GM10248 (cell line): ENCODE results near the gene DTD1.

Experiments
- CTCF ChIA-PET: fragments of 300-600 bp; sonication (Branson Sonifier 250); formaldehyde crosslinking; extraction: SDS; loops from one replicate; lab custom pipeline; 2021; ENCODE audit warnings: antibody characterized with exemption; lab: Yijun Ruan, JAX
- POLR2A ChIA-PET: fragments of 350-650 bp; sonication (Branson Sonifier 250); formaldehyde crosslinking; extraction: SDS; loops from one replicate; lab custom pipeline; 2020; ENCODE audit warnings: antibody characterized with exemption; lab: Yijun Ruan, JAX
- DNase-seq: peaks from one replicate; pipeline ENCODE4 v3.0.0; 2012; ENCODE audit errors: extremely low spot score
- TF ChIP-seq, protein P1 (sequence below): IDR thresholded peaks from 2 replicates; pipeline ENCODE4 v1.5.1; 2012; ENCODE audit warnings: mild to moderate bottlenecking, low read depth; ENCODE audit errors: extremely low read depth, missing control alignments, control extremely low read depth

DTD1 gene

DNA sequence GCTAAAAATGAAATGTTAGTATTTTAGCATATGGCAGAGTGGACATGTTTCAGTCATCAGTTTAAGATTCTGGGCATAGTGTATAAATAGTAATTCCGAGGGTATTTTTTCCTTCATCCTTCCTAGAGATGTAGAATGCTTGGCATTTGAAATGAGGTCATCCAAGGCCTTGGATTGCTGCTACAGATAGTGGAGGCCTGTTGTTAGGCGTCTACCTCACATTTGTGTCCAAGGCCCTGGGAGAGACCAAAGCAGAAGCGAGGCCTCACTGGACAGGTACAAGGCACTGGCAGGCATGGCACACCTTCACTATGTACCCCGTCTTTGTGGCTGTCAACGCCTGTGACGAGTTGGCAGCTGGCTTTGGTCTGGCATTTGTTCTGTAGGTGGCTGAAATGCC lies 58.0 kb downstream of the DTD1 start:
- no peak for DNase-seq
- CTCF ChIA-PET: no interaction called here
- POLR2A ChIA-PET: no interaction called here
- TF ChIP-seq, protein P1, sequence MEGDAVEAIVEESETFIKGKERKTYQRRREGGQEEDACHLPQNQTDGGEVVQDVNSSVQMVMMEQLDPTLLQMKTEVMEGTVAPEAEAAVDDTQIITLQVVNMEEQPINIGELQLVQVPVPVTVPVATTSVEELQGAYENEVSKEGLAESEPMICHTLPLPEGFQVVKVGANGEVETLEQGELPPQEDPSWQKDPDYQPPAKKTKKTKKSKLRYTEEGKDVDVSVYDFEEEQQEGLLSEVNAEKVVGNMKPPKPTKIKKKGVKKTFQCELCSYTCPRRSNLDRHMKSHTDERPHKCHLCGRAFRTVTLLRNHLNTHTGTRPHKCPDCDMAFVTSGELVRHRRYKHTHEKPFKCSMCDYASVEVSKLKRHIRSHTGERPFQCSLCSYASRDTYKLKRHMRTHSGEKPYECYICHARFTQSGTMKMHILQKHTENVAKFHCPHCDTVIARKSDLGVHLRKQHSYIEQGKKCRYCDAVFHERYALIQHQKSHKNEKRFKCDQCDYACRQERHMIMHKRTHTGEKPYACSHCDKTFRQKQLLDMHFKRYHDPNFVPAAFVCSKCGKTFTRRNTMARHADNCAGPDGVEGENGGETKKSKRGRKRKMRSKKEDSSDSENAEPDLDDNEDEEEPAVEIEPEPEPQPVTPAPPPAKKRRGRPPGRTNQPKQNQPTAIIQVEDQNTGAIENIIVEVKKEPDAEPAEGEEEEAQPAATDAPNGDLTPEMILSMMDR: no peak

DNA sequence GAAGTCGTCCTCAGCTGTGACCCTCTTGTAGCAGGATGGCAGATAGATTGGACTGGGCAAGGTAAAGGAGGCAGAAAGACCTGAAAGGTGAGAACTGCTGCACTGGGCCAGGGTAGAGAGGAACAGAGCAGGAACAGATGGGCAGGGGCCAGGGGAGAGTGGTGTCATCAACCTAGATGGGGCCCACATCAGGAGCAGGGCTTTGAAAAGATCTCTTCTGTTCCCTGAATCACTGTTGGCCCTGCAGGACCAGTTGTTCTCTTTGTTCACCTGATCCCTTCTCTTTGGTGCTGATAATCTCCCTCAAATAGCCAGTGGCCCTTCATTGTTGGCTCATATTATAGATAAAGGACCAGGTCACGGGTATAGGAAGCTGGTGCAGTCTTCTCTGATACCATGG lies 59.9 kb downstream of the DTD1 start:
- POLR2A ChIA-PET: no interaction called here
- no peak for DNase-seq
- CTCF ChIA-PET: no interaction called here
- TF ChIP-seq, protein P1: no peak

- no peak for DNase-seq
- TF ChIP-seq, protein P1: no peak
- ChIA-PET CTCF (interaction anchor here (1.9 kb wide), 1 partner anchor 18 kb away, joined by 10 read pairs; no protein-coding TSS in a partner anchor), POLR2A (no interaction called here)
Observed at GRCh38 chr20:18650224-18650623, 62.4 kb downstream of the DTD1 start.

GRCh38 chr20:18653736-18654447 lies 66.0 kb downstream of the DTD1 start:
- no peak for DNase-seq
- POLR2A ChIA-PET: no interaction called here
- TF ChIP-seq, protein P1: no peak
- CTCF ChIA-PET: interaction anchor here (1.0 to 4.9 kb wide), 7 partner anchors 8 to 552 kb away, joined by 3 to 21 read pairs (median 5); no protein-coding TSS in a partner anchor

DNA sequence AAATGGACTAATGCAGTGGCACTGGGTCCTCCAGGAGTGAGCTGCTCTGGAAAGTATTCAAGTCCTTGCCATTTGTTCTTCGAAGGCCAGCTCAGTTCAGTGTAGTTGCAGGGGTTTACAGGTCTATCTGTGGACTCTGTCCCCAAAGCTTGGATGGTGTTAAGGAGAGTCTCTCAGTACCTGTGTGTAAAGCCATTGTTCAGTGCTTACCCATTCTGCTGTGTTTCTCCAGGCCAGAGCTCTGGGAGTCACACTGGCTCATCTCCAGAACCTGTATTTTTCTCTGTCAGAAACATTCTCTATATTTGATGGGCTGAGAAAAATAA lies 66.6 kb downstream of the DTD1 start:
- ChIA-PET POLR2A (no interaction called here), CTCF (interaction anchor here (1.0 to 4.9 kb wide), 5 partner anchors 18 to 551 kb away, joined by 3 to 21 read pairs (median 3); no protein-coding TSS in a partner anchor)
- no peak for DNase-seq

DNA sequence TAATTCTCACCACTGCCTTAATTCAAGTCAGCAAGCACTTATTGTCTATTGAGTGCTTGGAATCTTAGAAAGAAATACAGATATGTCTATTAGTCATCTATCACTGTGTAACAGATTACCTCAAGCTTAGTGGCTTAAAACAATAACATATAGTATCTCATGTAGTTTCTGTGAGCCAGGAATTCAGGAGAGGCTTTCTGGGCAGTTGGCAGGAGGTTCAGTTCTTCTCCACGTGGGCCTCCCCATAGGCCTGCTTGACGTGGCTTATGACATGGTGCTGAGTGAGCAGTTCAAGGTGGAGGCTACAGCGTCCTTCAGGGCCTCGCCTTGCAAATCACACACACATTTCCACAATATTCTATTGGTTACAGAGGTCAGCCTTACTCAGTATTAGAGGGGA lies 69.7 kb downstream of the DTD1 start:
- no peak for DNase-seq
- CTCF ChIA-PET: interaction anchor here (2.1 to 4.9 kb wide), 2 partner anchors 11 to 24 kb away, joined by 7 to 21 read pairs; no protein-coding TSS in a partner anchor

More for the DNA sequence above, 66.6 kb downstream of the DTD1 start:
- TF ChIP-seq, protein P1: no peak

More for the DNA sequence above, 69.7 kb downstream of the DTD1 start:
- POLR2A ChIA-PET: no interaction called here
- TF ChIP-seq, protein P1: no peak
